Transverse colon (tissue), 4 donors: ENCODE results near the gene RAD23B.

Source experiments
- POLR2A ChIP-seq: fragments of 450-650 bp; IDR thresholded peaks from one replicate; pipeline ENCODE4 v1.6.1; 2016; ENCODE audit warnings: antibody characterized with exemption, mild to moderate bottlenecking, moderate library complexity
- POLR2AphosphoS5 ChIP-seq, 3 donors: sonication (generic); formaldehyde crosslinking; IDR thresholded peaks; one replicate each; pipeline ENCODE4 v1.6.1; 2016; ENCODE audit warnings: antibody characterized with exemption in 3 of 3
- TF ChIP-seq, protein P1 (sequence below), 5 experiments: fragments of 200-600 bp in 3 of 5; fragments of 450-650 bp in 2 of 5; sonication (generic) in 3 of 5; IDR thresholded peaks; 1 replicate in 2 of 5; 2 replicates in 3 of 5; pipeline ENCODE4 v1.5.1; 2016 to 2017; ENCODE audit warnings: antibody characterized with exemption in 5 of 5, inconsistent platforms in 3 of 5, mild to moderate bottlenecking in 2 of 5, moderate library complexity in 1 of 5

GRCh38 chr9:107373809-107374208 is 90.7 kb downstream of the RAD23B start:
- no peak for TF ChIP-seq POLR2AphosphoS5 (IDR thresholded peaks at IDR 0.05)
- TF ChIP-seq, protein P1, sequence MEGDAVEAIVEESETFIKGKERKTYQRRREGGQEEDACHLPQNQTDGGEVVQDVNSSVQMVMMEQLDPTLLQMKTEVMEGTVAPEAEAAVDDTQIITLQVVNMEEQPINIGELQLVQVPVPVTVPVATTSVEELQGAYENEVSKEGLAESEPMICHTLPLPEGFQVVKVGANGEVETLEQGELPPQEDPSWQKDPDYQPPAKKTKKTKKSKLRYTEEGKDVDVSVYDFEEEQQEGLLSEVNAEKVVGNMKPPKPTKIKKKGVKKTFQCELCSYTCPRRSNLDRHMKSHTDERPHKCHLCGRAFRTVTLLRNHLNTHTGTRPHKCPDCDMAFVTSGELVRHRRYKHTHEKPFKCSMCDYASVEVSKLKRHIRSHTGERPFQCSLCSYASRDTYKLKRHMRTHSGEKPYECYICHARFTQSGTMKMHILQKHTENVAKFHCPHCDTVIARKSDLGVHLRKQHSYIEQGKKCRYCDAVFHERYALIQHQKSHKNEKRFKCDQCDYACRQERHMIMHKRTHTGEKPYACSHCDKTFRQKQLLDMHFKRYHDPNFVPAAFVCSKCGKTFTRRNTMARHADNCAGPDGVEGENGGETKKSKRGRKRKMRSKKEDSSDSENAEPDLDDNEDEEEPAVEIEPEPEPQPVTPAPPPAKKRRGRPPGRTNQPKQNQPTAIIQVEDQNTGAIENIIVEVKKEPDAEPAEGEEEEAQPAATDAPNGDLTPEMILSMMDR (IDR thresholded peaks at IDR 0.05) = no peak
- TF ChIP-seq POLR2A = no peak
